Activated naive CD4-positive, alpha-beta T cell treated with Interleukin-2 at 50 U/mL for 16 hours (primary cell): ENCODE results near the gene CTPS1.
A peak's percentile ranks its signal among the peaks of the same experiment; 100 is the strongest.

ENCODE experiments used
- DNase-seq: peaks from one replicate; pipeline ENCODE4 v3.0.0-alpha.2; 2020

The CTPS1 gene

GRCh38 chr1:40971966-40972365 lies 7.5 kb upstream of the CTPS1 start:
- DNase-seq = no peak

- no peak for DNase-seq
Measured at GRCh38 chr1:40973912-40974311, 5.6 kb upstream of the CTPS1 start.

GRCh38 chr1:40974945-40975344 lies 4.6 kb upstream of the CTPS1 start:
- no peak for DNase-seq

- no peak for DNase-seq
Measured at GRCh38 chr1:40976952-40977690, 2.4 kb upstream of the CTPS1 start.

- no peak for DNase-seq
Measured at GRCh38 chr1:40977716-40978115, 1.8 kb upstream of the CTPS1 start.

GRCh38 chr1:40978886-40979240 lies 633 bp upstream of the CTPS1 start:
- DNase-seq = no peak

- no peak for DNase-seq
Measured at GRCh38 chr1:40980068-40980452, 564 bp downstream of the CTPS1 start.

- DNase-seq = peak; percentile 58
Measured at GRCh38 chr1:40980453-40981121, 1.1 kb downstream of the CTPS1 start.

- DNase-seq = no peak
Measured at GRCh38 chr1:40981691-40982448, 2.4 kb downstream of the CTPS1 start.

- DNase-seq = no peak
Measured at GRCh38 chr1:40982721-40983120, 3.2 kb downstream of the CTPS1 start.

GRCh38 chr1:40983286-40983685 lies 3.8 kb downstream of the CTPS1 start:
- DNase-seq = no peak

GRCh38 chr1:40984066-40984465 lies 4.6 kb downstream of the CTPS1 start:
- no peak for DNase-seq

- no peak for DNase-seq
Measured at GRCh38 chr1:40984531-40984930, 5.0 kb downstream of the CTPS1 start.

GRCh38 chr1:40985161-40985560 lies 5.7 kb downstream of the CTPS1 start:
- DNase-seq = no peak

- no peak for DNase-seq
Measured at GRCh38 chr1:40985875-40986274, 6.4 kb downstream of the CTPS1 start.

GRCh38 chr1:40986328-40986783 lies 6.9 kb downstream of the CTPS1 start:
- no peak for DNase-seq

GRCh38 chr1:40986956-40987355 lies 7.5 kb downstream of the CTPS1 start:
- no peak for DNase-seq

- no peak for DNase-seq
Measured at GRCh38 chr1:40987439-40988276, 8.2 kb downstream of the CTPS1 start.

GRCh38 chr1:40988280-40988679 lies 8.8 kb downstream of the CTPS1 start:
- no peak for DNase-seq

GRCh38 chr1:40989066-40989465 lies 9.6 kb downstream of the CTPS1 start:
- no peak for DNase-seq

- DNase-seq = no peak
Measured at GRCh38 chr1:40997096-40997495, 17.6 kb downstream of the CTPS1 start.

GRCh38 chr1:40998668-40999067 lies 19.2 kb downstream of the CTPS1 start:
- DNase-seq = no peak

- no peak for DNase-seq
Measured at GRCh38 chr1:41003127-41003639, 23.7 kb downstream of the CTPS1 start.
